ELR (cell line): Measurements from ENCODE around the gene ZNF438.

Experiments
- DNase-seq: peaks from one replicate; pipeline ENCODE4 v3.0.0-alpha.2; 2015; ENCODE audit warnings: low read depth

ZNF438 gene

GRCh38 chr10:30847642-30848041, 184.0 kb downstream of the ZNF438 start:
- no peak for DNase-seq

DNA sequence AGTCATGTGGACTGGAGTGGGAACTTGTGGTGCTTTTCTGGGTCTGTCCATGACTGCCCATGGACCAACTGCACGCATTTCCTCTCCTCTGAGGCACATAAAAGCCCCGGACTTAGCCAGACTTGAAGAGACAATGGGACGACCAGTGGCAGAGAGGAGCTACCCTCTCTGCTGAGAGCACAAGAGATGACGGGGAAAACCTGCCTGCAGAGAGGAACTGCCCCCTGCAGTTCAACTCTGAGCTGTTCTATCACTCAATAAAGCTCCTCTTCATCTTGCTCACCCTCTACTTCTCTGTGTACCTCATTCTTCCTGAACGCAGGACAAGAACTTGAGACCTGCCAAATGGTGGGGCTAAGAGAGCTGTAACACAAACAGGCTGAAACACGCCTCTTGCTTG, 184.5 kb downstream of the ZNF438 start:
- no peak for DNase-seq

DNA sequence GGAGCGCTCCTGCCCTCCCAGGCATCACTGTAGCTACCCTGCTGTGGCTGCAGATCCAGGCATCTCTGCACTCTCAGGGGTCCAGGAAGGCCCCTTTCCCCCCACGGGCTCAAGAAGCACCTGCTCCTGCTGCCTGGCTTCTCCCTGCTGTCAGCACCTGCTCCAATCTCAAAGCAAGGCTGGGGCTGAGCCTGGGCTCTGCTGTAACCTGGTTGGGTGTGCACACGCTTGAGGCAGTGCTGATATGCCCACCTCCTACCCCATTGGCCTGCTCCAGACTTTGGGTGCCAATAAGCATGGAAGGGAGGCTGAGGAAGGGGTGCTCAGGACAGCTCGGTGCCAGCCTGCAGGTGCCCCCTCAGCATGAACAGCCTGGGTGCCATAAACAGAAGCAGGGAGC, 185.0 kb downstream of the ZNF438 start:
- DNase-seq: no peak

DNA sequence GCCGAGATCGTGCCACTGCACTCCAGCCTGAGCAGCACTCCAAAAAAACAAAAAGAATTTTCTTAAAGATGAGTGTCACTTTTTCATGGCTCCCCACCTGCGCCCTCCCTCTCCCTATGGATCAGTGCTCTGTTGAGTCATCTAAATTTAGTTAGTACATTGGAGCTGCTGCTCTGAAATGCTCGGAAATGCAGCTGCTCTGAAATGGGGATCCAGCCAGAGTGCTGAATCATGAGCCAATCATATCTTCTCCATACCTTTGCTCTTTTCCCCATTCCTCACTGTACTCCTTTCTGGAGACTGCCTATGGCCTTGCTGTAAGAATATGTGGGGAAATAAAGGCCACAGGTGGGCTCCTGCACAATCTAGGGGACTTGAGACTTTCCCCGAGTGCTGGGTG, 188.8 kb downstream of the ZNF438 start:
- DNase-seq: no peak

DNA sequence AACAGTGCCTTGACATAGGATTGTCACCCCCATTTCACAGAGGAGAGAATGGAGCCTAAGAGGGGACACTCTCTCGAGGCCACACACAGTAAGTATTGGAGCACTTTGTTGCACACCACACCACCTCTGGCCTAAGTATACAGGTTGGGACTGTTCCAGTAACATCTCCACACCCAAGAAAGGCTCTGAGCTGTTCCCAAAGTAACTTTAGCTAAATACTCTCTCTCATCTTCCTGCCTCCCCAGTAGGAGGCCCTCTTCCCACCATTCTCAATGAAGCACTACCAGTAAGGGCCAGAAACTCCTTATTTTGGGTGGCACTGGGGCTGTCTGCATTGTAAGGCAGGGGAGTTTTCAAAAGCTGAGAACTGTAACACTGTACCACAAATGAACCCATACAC, 189.5 kb downstream of the ZNF438 start:
- DNase-seq: no peak

- no peak for DNase-seq
These were observed 191.1 kb downstream of the ZNF438 start for GRCh38 chr10:30840395-30841050.

- no peak for DNase-seq
These were observed 192.0 kb downstream of the ZNF438 start for GRCh38 chr10:30839652-30840051.

DNA sequence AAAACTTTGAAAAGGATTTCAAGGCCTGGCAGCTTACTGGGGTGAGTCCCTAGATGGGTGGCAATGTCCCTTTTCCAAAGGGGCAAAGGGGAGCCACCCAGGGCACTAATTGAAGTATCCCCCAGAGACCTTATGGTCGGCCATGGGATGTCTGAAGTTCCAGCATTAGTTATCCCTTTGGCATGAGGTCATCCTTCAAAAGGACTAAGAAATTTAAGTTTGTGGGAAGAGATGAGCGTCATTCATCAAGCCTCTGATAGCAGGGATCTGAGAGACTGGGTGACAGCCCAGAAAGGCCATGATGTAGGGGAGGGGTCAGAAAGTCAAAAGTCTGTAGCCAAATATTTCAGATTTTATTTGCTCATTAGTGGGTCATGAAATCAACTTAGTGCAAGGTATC, 195.3 kb downstream of the ZNF438 start:
- DNase-seq: no peak

DNA sequence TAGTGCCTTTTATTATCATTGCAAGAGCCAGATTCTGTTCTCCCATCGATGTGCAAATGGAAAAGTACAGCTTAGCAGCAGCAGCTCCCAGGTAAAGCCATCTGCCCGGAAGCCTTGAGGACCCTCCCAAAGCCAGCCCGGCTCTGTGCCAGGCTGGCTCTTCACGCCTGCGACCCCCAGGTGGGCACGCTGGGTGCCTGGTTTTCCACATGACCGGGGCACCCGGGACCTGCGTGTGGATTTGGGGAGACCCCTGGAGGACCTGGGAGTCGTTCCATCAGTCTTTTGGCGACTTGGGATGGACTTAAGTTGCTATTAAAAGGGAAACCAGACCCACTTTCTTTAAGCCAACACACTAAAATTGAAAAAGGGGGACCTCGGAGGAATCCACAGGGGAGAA, 196.5 kb downstream of the ZNF438 start:
- DNase-seq: no peak

DNA sequence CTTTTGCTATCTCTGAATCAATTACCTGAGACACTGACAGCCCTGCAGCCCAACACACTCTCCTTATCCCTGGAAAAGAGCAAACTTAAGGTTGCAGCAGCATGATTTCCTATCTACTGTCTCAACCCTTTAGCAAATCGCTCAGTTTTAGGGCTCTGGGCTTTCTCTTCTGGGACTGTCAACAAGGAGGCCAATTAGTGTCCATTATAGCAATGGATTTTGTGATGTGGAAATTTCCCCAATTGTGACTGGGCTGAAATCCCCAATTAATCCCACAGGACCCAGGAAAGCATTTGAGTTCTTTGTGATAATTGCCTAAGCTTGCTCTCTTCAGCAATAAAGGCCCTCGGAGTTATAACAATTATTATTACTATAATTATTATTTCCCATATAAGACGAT, 197.0 kb downstream of the ZNF438 start:
- DNase-seq: no peak

GRCh38 chr10:30834153-30834552, 197.5 kb downstream of the ZNF438 start:
- no peak for DNase-seq

GRCh38 chr10:30833628-30833970, 198.1 kb downstream of the ZNF438 start:
- DNase-seq: no peak

GRCh38 chr10:30832749-30833627, 198.7 kb downstream of the ZNF438 start:
- no peak for DNase-seq

DNA sequence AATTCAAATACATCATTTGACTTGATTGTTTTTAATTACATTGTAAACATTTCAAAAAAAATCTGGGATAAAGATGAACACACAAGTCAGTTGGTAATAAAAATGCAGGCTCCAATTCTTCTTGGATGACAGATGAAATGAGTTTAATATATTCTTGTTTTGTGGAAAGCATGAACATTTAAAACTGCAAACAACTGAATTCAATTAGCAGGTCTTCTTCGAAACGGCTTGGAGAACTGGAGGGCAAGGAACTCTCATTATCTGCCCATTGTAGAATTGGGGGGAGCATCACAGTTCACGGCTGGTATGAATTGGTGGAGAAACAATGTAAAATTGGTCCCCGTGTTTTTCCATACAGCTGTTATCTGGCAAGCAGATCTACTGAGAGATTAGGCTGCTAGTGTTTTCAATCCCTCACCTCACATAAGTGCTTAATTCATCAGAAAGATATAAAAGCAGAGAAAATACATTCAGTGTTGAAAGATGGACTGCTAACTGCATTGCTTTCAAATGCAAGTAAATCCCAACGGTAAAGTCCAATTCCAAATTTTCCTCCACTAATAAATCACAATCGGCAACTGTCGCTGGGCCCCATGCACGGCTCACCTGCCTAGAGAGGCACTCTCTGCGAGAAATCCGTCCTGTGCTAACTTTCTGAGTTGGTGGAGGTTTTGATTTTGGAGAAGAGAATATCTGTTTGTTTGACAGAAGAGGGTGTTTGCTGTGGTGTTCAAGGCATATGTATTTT, 199.5 kb downstream of the ZNF438 start:
- DNase-seq: no peak

GRCh38 chr10:30831426-30831825, 200.2 kb downstream of the ZNF438 start:
- DNase-seq: no peak

DNA sequence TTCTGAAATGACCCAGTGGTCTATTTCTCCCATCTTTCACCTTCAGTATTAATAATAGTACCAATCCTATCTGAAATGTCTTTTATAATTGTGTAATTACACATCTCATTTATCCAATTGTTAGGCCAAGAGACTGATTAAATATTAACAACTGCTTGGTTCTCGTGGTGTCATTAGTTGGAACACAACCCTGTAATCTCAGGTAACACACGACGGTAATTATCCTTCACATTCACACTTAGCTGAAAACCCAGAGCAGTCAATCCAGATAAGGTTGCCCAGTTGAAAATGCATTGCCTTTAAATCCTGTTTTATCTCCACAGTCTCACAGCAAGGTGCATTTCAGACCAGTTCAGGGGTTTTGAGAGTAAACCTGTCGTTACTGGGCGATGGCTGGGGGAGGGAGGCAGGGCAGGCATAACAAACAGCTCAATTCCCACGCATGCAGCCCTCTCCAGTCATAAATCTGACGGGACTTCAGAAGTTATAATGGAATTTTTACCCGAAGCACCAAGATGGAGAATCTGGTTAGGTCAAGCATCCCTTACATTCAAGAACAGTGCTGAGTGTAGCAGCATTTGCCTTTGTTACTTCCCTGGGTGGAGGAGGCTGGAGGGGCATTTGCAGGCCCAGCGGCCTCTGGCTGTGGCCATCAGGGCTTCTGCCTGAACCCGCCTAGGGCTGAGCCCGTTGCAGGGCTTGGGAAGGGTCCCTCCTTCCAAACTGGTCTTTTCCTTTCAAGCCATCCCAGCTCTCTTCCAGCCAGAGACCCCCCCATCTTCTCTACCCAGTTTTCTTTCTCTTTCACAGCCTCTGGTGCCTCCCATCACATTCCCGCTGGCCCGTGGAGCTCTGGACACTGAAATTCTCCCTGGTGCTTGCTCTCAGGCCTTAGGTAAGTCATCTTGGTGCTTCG, 201.1 kb downstream of the ZNF438 start:
- DNase-seq: no peak

DNA sequence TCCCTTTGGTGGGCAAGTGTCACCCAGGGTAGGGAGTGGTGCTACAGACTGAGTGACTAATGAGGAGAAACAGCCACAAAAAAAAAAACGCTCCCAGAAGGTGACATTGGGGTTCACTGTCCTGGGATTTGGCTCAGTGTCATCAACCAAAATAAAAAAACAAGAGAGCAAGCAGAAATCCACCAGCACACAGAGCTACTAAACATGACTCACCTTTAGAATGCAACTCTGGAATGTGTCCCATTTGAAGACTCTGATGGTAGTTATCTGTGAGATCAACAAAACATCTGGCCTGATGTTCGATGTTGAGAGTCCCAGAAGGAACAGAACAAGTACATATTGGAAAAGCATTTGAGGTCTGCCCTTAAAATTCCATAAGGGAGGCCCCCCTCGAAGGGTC, 201.8 kb downstream of the ZNF438 start:
- DNase-seq: peak; percentile 63

GRCh38 chr10:30828680-30829079, 203.0 kb downstream of the ZNF438 start:
- no peak for DNase-seq

- no peak for DNase-seq
These were observed 203.5 kb downstream of the ZNF438 start for GRCh38 chr10:30828164-30828563.

DNA sequence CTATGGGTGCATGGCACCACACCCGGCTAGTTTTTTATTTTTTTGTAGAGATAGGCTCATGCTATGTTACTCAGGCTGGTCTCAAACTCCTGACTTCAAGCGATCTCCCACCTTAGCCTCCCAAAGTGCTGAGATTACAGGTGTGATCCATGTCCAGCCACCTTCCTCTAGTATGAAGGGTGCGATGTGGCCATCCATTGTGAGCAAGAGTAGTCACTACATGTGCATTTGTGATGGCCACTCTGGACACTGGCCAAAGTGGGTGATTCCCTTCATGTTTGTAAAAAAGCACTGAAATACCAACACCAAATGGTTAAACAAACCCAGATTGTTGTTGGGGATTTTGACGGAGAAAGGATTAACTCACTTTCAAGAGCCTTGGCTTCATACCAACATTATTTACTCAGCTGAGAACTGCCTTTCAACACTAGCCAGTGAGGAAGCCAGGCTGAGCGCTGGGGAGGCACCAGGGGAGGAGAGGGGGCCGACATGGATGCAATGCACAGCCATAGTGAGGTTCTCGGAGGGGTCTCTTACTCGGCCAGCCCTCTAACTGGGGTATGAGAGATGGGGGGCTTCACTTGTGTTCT, 204.0 kb downstream of the ZNF438 start:
- DNase-seq: no peak

- DNase-seq: no peak
These were observed 205.0 kb downstream of the ZNF438 start for GRCh38 chr10:30826679-30827078.

DNA sequence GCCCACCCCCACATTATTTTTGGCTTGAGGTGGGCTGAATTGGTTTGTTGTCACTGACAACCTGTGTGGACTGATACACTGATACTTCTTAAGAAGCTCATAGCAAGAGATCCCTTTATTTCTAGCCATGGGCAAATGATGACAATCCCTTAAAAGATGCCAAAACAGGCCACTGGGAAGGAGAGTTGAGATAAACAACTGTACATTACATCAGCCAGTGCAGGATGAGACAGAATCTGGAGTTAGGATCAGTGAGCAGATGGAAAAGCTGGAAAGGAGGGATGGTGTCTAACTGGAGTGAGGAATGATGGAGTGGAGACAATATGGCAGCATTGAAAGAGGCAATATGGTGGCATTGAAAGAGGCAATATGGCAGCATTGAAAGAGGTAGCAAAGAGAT, 206.2 kb downstream of the ZNF438 start:
- no peak for DNase-seq
